Thyroid gland (tissue), 4 donors: ENCODE results near the gene RB1. TPM values are rescaled to one million over a fixed set of nuclear protein-coding genes. Genes with fewer than 3 reads are reported as not detected.

Experiments used
- DNase-seq, 2 donors: peaks; one replicate each; pipeline ENCODE4 v3.0.0-alpha.2; 2019
- H3K27ac ChIP-seq, 3 donors: fragments of 200-600 bp; sonication (generic); 1 replicate in 2 of 3; 2 replicates in 1 of 3; pipeline ENCODE4 v1.5.1; 2016 to 2019; ENCODE audit warnings: mild to moderate bottlenecking in 1 of 3, moderate library complexity in 1 of 3
- H3K27me3 ChIP-seq: fragments of 200-600 bp; sonication (generic); one replicate; pipeline ENCODE4 v1.5.1; 2019
- H3K36me3 ChIP-seq, 2 donors: fragments of 200-600 bp; sonication (generic); one replicate each; pipeline ENCODE4 v1.5.1; 2016 to 2019
- H3K4me1 ChIP-seq, 2 donors: fragments of 200-600 bp; sonication (generic); one replicate each; pipeline ENCODE4 v1.5.1; 2017 to 2019
- H3K4me3 ChIP-seq, 3 donors: fragments of 200-600 bp; sonication (generic); replicated peaks in 1 of 3; 1 replicate in 2 of 3; 2 replicates in 1 of 3; pipeline ENCODE4 v1.5.1; 2016; ENCODE audit warnings: mild to moderate bottlenecking in 1 of 3
- H3K9me3 ChIP-seq: fragments of 200-600 bp; sonication (generic); one replicate; pipeline ENCODE4 v1.5.1; 2017
- POLR2A ChIP-seq, 2 donors: fragments of 450-650 bp; IDR thresholded peaks; one replicate each; pipeline ENCODE4 v1.6.1; 2017; ENCODE audit warnings: antibody characterized with exemption in 2 of 2, mild to moderate bottlenecking in 2 of 2, moderate library complexity in 1 of 2
- WGBS, 2 donors: methylation state at CpG; one replicate each; pipeline ENCODE4 v1.1.5; 2017; 5-methylcytosine and 5-hydroxymethylcytosine counted together
- intact Hi-C: fragments of 100-400 bp; cut with DNase I; formaldehyde crosslinking; loops from one replicate; pipeline ENCODE4 v1.15.1; 2023
- total RNA-seq, 4 donors: library from RNA; depleted of rRNA; stranded (reverse); fragments of >200 nt; gene quantifications; one replicate each; pipeline ENCODE4 v1.2.3, GENCODE V29; 2016
- TF ChIP-seq, protein P1 (sequence below), 6 experiments: fragments of 200-600 bp in 3 of 6; fragments of 450-650 bp in 3 of 6; sonication (generic) in 3 of 6; IDR thresholded peaks; one replicate each; pipeline ENCODE4 v1.5.1; 2016 to 2019; ENCODE audit warnings: antibody characterized with exemption in 6 of 6, mild to moderate bottlenecking in 2 of 6, inconsistent platforms in 1 of 6, moderate library complexity in 1 of 6

RB1 gene
- total RNA-seq, 4 donors from 2014 or later = 38.5 to 62.1 (median 41.8) TPM

DNA sequence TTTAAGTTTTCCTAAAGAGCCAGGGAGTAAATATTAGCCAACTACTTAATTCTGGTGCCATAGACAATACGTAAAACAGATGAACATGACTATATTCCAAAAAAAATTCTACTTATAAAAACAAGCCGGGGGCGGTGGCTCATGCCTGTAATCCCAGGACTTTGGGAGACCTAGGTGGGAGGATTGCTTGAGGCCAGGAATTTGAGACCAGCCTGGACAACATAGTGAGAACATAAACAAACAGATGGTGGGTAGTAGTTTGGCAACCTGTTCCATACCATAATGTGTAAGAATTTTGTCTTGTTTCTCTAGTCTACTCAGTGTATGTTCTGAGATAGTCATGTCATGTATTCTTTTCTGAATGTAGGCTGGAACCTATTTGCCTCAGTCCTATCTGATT is 45.1 kb upstream of the RB1 start:
- no peak overlapping the region for H3K27ac ChIP-seq
- intact Hi-C loops = no loop called here
- no peak for DNase-seq
- peaks cover 65 to 70% of the 10 kb centered on the region in 2 donors for H3K36me3 ChIP-seq
- WGBS, 2 donors = 87% methylated on average over 3 of the region's 3 CpGs
- no peaks in the 10 kb centered on the region for H3K9me3 ChIP-seq
- TF ChIP-seq POLR2A (IDR thresholded peaks at IDR 0.05) = no peak
- TF ChIP-seq, protein P1, sequence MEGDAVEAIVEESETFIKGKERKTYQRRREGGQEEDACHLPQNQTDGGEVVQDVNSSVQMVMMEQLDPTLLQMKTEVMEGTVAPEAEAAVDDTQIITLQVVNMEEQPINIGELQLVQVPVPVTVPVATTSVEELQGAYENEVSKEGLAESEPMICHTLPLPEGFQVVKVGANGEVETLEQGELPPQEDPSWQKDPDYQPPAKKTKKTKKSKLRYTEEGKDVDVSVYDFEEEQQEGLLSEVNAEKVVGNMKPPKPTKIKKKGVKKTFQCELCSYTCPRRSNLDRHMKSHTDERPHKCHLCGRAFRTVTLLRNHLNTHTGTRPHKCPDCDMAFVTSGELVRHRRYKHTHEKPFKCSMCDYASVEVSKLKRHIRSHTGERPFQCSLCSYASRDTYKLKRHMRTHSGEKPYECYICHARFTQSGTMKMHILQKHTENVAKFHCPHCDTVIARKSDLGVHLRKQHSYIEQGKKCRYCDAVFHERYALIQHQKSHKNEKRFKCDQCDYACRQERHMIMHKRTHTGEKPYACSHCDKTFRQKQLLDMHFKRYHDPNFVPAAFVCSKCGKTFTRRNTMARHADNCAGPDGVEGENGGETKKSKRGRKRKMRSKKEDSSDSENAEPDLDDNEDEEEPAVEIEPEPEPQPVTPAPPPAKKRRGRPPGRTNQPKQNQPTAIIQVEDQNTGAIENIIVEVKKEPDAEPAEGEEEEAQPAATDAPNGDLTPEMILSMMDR (IDR thresholded peaks at IDR 0.05) = no peak
- H3K27me3 ChIP-seq = no peaks in the 10 kb centered on the region
- H3K4me1 ChIP-seq = peaks cover 0 to 3% of the 10 kb centered on the region in 2 donors
- no peak overlapping the region for H3K4me3 ChIP-seq

DNA sequence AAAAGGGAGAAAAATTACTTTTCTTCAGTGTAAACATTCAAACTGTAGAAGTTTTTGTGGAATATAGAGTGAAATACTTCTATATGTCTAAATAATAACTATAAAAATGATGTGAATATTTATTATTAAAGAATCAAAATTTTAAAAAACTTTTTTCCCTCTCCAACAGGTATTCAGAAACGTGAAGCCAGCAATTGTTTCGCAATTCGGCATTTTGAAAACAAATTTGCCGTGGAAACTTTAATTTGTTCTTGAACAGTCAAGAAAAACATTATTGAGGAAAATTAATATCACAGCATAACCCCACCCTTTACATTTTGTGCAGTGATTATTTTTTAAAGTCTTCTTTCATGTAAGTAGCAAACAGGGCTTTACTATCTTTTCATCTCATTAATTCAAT is 42.6 kb upstream of the RB1 start:
- Histone ChIP-seq H3K27ac (no peak overlapping the region), H3K27me3 (no peaks in the 10 kb centered on the region), H3K4me3 (no peak overlapping the region), H3K4me1 (no peaks in the 10 kb centered on the region), H3K9me3 (no peaks in the 10 kb centered on the region), H3K36me3 (peaks cover 53 to 56% of the 10 kb centered on the region in 2 donors)
- intact Hi-C loops = no loop called here
- TF ChIP-seq, protein P1 (IDR thresholded peaks at IDR 0.05) = no peak
- TF ChIP-seq POLR2A (IDR thresholded peaks at IDR 0.05) = no peak
- 87 to 92% methylated on average over 4 of the region's 4 CpGs for WGBS, 2 donors
- DNase-seq = no peak

DNA sequence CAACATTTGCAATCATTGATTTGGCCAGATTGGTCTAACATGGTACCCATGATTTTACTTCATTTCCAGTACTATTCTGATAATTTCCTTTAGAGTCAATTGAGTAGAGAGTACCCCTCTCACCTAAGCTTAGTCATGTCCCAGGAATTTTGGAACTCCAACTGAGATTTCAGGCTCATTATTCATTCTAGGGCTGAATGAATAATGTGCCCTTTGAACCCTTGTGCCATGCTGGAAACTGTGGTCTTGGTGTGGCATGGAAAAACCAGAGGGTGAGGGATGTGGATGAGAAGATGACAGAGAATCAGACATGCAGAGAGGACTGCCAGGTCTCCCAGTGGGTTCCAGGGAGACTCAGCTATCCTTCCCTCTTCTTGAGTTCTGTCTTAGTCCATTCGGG is 40.4 kb upstream of the RB1 start:
- no peak for DNase-seq
- no peaks in the 10 kb centered on the region for H3K9me3 ChIP-seq
- H3K4me1 ChIP-seq = no peaks in the 10 kb centered on the region
- 69 to 91% methylated on average over 1 of the region's 1 CpG for WGBS, 2 donors
- intact Hi-C loops = no loop called here
- H3K36me3 ChIP-seq = peaks cover 32 to 42% of the 10 kb centered on the region in 2 donors
- TF ChIP-seq, protein P1 (IDR thresholded peaks at IDR 0.05) = no peak
- TF ChIP-seq POLR2A (IDR thresholded peaks at IDR 0.05) = no peak
- H3K4me3 ChIP-seq = no peak overlapping the region
- no peaks in the 10 kb centered on the region for H3K27me3 ChIP-seq
- H3K27ac ChIP-seq = no peak overlapping the region

DNA sequence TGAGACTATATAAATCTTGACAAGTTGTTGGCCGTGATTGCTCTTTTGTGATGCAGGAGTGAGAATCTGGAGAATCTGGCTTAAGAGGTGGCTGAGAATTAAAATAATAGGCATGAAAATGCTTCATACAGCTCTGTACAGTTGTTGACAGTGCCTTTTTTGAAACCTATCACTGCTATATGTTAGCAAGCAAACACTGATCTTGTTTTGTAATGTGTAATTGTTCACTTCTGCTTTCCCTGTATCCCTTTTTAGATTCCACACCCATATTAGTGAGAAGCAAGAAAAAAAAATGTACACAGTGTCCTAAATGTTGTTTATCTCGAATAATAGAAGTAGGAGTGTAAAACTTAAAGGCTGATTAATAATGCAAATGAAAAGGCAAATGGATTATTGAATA is 39.5 kb upstream of the RB1 start:
- Histone ChIP-seq H3K4me1 (no peaks in the 10 kb centered on the region), H3K27me3 (no peaks in the 10 kb centered on the region), H3K9me3 (no peaks in the 10 kb centered on the region), H3K27ac (no peak overlapping the region), H3K4me3 (no peak overlapping the region), H3K36me3 (peaks cover 24 to 36% of the 10 kb centered on the region in 2 donors)
- WGBS, 2 donors = 92% methylated on average over 2 of the region's 2 CpGs
- intact Hi-C loops = no loop called here
- no peak for TF ChIP-seq POLR2A (IDR thresholded peaks at IDR 0.05)
- TF ChIP-seq, protein P1 (IDR thresholded peaks at IDR 0.05) = no peak
- DNase-seq = no peak

DNA sequence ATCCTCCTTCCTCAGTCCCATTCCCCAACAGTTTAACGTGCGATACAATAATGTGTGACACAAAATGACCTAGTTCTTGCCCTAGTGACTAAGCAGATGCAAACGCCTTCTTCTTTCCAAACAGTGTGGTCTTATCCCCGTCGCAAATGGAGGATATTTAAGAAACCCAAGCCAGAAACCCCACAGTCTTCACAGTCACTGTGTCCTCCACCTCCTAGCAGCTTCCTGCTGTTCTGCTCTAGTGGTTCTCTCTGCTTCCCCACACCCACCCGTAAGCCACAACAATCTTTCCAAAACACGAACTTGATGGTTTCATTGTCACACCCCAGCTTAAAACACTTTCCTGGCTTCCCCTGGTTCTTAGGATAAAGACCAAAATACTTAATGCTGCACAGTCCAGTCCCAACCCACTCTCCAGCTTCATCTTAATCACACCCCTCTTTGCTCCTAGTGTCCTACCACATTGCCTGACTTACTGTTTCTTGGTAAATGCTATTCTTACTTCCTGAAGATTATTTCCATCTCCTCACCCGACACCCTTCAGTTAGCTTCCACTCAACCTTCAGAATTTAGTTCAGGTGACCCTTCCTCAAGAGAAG is 38.2 kb upstream of the RB1 start:
- Histone ChIP-seq H3K36me3 (peaks cover 14 to 27% of the 10 kb centered on the region in 2 donors), H3K9me3 (no peaks in the 10 kb centered on the region), H3K4me1 (no peaks in the 10 kb centered on the region), H3K4me3 (no peak overlapping the region), H3K27ac (no peak overlapping the region), H3K27me3 (no peaks in the 10 kb centered on the region)
- 88% methylated on average over 8 of the region's 8 CpGs for WGBS, 2 donors
- TF ChIP-seq, protein P1 (IDR thresholded peaks at IDR 0.05) = no peak
- TF ChIP-seq POLR2A (IDR thresholded peaks at IDR 0.05) = no peak
- no peak for DNase-seq
- intact Hi-C loops = no loop called here
